Neural progenitor cell (in vitro differentiated cells): ENCODE data around the gene UNC45A. TPM values are rescaled to one million over a fixed set of nuclear protein-coding genes. Genes with fewer than 3 reads are reported as not detected.

Experiments
- DNase-seq: peaks from one replicate; pipeline ENCODE4 v3.0.0-alpha.2; 2016; ENCODE audit warnings: low spot score
- H2AFZ ChIP-seq: fragments of 200-600 bp; sonication (generic); replicated peaks from 2 replicates; pipeline ENCODE4 v1.6.1; 2016; ENCODE audit warnings: antibody characterized with exemption
- H3F3A ChIP-seq: fragments of 200-600 bp; sonication (generic); 2 replicates; pipeline ENCODE4 v1.6.1; 2016; ENCODE audit warnings: antibody characterized with exemption, low read depth
- H3K27ac ChIP-seq: fragments of 200-600 bp; sonication (generic); 2 replicates; pipeline ENCODE4 v1.5.1; 2016; ENCODE audit warnings: mild to moderate bottlenecking
- H3K27me3 ChIP-seq: fragments of 200-600 bp; sonication (generic); 2 replicates; pipeline ENCODE4 v1.6.1; 2016; ENCODE audit warnings: mild to moderate bottlenecking, moderate library complexity
- H3K36me3 ChIP-seq: fragments of 200-600 bp; sonication (generic); 2 replicates; pipeline ENCODE4 v1.5.1; 2016
- H3K4me1 ChIP-seq: fragments of 200-600 bp; sonication (generic); 2 replicates; pipeline ENCODE4 v1.6.1; 2016; ENCODE audit warnings: mixed run types
- H3K4me2 ChIP-seq: fragments of 200-600 bp; sonication (generic); 2 replicates; pipeline ENCODE4 v1.6.1; 2016
- H3K4me3 ChIP-seq: fragments of 200-600 bp; sonication (generic); 2 replicates; pipeline ENCODE4 v1.5.1; 2016
- H3K79me2 ChIP-seq: fragments of 200-600 bp; sonication (generic); 2 replicates; pipeline ENCODE4 v1.6.1; 2016; ENCODE audit warnings: low read depth
- H3K9ac ChIP-seq: fragments of 200-600 bp; sonication (generic); 2 replicates; pipeline ENCODE4 v1.6.1; 2016
- H3K9me3 ChIP-seq: fragments of 200-600 bp; sonication (generic); 2 replicates; pipeline ENCODE4 v1.5.1; 2016; ENCODE audit warnings: low read depth
- H4K20me1 ChIP-seq: fragments of 200-600 bp; sonication (generic); 2 replicates; pipeline ENCODE4 v1.6.1; 2016; ENCODE audit warnings: low read depth
- H3K27ac Mint-ChIP-seq: 3 replicates; pipeline ENCODE4 v1.8.0; 2021; ENCODE audit warnings: mixed read lengths
- H3K27me3 Mint-ChIP-seq: 2 replicates; pipeline ENCODE4 v1.8.0; 2022; ENCODE audit warnings: low read depth, mild to moderate bottlenecking, inconsistent platforms, moderate library complexity, mixed read lengths; ENCODE audit not compliant: insufficient read depth
- H3K36me3 Mint-ChIP-seq: 3 replicates; pipeline ENCODE4 v1.8.0; 2021; ENCODE audit warnings: mixed read lengths
- H3K4me1 Mint-ChIP-seq: 3 replicates; pipeline ENCODE4 v1.8.0; 2021; ENCODE audit warnings: mixed read lengths
- H3K4me3 Mint-ChIP-seq: 3 replicates; pipeline ENCODE4 v1.8.0; 2021; ENCODE audit warnings: mild to moderate bottlenecking, moderate library complexity, mixed read lengths
- H3K9me3 Mint-ChIP-seq: 3 replicates; pipeline ENCODE4 v1.8.0; 2020; ENCODE audit warnings: mixed read lengths
- EZH2 ChIP-seq: fragments of 200-600 bp; sonication (generic); IDR thresholded peaks from 2 replicates; pipeline ENCODE4 v1.6.1; 2017; ENCODE audit warnings: antibody characterized with exemption, mild to moderate bottlenecking, moderate library complexity
- EZH2phosphoT487 ChIP-seq: fragments of 200-600 bp; sonication (generic); IDR thresholded peaks from 2 replicates; pipeline ENCODE4 v1.6.1; 2017; ENCODE audit warnings: antibody characterized with exemption
- total RNA-seq: library from RNA; depleted of rRNA; stranded (reverse); fragments of >200 nt; gene quantifications from 2 replicates; pipeline ENCODE4 v1.2.3, GENCODE V29; 2015; ENCODE audit warnings: low replicate concordance
- TF ChIP-seq, protein P1 (sequence below): fragments of 200-600 bp; sonication (generic); IDR thresholded peaks from 2 replicates; pipeline ENCODE4 v1.5.1; 2017; ENCODE audit warnings: antibody characterized with exemption, mild to moderate bottlenecking

UNC45A gene
- total RNA-seq, 1 donor from 2014 or later = 47.7 TPM

DNA sequence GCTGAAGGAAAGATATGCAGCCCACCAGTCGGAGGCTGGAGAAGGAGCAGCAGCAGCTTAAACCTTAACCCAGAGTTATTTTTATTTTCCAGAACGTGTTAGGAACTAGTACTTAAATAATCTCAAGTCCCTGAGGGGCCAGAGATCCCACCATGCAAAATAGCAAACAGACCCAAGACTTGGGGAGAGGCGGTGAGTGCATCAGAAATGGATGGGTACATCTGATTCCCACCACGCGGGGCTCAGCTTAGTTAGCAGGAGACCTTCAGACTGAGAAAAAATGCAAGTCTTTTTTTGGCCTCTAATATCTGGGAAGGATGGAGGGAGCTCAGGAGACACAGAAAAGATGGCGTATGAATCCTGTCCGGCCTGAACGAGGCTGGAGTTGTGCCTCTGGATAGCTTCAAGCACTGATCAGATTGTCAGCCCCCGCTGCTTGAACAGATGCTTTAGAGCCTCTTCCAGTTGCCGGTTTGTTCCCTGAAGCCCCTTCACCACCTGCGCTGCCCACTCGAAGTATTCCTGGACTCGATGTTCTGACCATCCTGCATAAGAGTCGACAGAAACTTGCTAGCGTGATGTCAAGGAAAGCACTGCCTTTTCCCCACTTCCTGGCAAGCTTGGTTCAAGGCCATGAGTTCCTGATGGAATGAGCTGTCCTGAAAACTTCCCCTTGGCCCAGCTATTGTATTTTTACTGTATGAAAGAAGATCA lies 4.1 kb upstream of the UNC45A start:
- peaks cover 4% of the 10 kb centered on the region for H4K20me1 ChIP-seq
- no peak overlapping the region for H3K9ac ChIP-seq
- TF ChIP-seq, protein P1, sequence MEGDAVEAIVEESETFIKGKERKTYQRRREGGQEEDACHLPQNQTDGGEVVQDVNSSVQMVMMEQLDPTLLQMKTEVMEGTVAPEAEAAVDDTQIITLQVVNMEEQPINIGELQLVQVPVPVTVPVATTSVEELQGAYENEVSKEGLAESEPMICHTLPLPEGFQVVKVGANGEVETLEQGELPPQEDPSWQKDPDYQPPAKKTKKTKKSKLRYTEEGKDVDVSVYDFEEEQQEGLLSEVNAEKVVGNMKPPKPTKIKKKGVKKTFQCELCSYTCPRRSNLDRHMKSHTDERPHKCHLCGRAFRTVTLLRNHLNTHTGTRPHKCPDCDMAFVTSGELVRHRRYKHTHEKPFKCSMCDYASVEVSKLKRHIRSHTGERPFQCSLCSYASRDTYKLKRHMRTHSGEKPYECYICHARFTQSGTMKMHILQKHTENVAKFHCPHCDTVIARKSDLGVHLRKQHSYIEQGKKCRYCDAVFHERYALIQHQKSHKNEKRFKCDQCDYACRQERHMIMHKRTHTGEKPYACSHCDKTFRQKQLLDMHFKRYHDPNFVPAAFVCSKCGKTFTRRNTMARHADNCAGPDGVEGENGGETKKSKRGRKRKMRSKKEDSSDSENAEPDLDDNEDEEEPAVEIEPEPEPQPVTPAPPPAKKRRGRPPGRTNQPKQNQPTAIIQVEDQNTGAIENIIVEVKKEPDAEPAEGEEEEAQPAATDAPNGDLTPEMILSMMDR = no peak
- TF ChIP-seq EZH2 = no peak
- no peak for TF ChIP-seq EZH2phosphoT487
- Mint-ChIP-seq H3K36me3 (no peaks in the 10 kb centered on the region), H3K27me3 (peaks cover 8% of the 10 kb centered on the region), H3K9me3 (no peaks in the 10 kb centered on the region), H3K27ac (no peak overlapping the region), H3K4me3 (peak overlapping the region; percentile 93), H3K4me1 (peaks cover 20% of the 10 kb centered on the region)
- peaks cover 7% of the 10 kb centered on the region for H3K79me2 ChIP-seq
- H3K4me1 ChIP-seq = peaks cover 7% of the 10 kb centered on the region
- no peaks in the 10 kb centered on the region for H3K36me3 ChIP-seq
- peaks cover 15% of the 10 kb centered on the region for H3K27me3 ChIP-seq
- H3K9me3 ChIP-seq = no peaks in the 10 kb centered on the region
- H3K4me2 ChIP-seq = no peak overlapping the region
- DNase-seq = no peak
- H3K27ac ChIP-seq = no peak overlapping the region
- H2AFZ ChIP-seq = no peak overlapping the region
- peaks cover 16% of the 10 kb centered on the region for H3F3A ChIP-seq
- H3K4me3 ChIP-seq = no peak overlapping the region

DNA sequence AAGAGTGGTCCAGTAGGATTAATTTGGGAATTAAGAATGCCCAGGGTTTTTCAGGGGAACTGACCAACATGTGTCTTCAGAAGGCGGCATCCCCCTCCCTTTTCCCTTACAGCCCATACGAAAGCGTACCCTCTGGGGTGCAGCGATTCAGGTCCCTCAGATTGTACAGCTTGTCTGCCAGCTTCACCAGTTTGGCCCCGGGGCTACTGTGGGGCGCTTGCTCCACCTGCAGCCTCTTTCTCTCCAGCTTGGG lies 3.6 kb upstream of the UNC45A start:
- H3K27ac Mint-ChIP-seq = no peak overlapping the region

DNA sequence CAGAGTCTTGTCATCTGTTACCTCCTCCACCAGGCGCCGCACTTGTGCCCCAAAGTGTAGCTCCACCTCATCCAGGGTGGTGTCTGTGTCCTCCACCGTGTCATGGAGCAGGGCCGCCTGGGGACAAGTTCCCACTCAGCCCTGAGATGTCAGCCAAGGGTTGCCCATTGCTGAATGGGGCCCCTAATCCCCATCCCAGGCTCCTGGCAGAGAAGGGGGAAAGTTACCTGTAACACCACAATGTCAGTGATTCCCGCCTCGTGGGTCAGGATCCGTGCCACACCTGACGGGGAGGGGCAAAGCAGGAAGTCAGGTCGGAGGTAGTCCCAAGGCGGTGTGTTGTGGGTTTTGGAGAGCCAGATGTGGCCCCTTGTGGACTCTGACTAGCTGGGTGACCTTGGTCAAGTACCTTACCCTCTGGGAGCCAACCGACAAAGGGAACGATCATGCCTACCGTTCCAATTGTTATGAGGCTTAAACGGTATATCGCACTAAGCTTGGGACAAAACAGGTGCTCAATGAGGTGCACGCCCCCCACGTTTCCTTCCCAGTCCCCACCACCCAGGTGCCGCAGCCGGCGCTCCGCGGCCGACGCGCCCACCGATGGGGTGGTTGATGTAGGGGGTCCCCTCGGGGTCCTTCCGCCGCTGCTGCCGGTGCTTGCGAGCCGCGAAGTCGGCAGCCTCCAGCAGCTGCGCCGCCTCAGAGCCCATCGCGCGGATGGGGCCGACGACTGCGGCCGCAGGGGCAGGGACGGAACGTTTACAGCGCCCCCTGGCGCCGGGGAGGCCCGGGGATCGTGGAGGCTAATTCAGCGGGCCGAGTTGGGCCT lies 3.0 kb upstream of the UNC45A start, which contains the start of gene HDDC3:
Gene HDDC3 (minus strand): TSS at position 722 of the 832 bp plus-strand sequence. CDS start 9 bp downstream, at position 713.
- H3K36me3 ChIP-seq = no peaks in the 10 kb centered on the region
- peaks cover 12% of the 10 kb centered on the region for H3K4me1 ChIP-seq
- TF ChIP-seq, protein P1 = peak; percentile 92
- TF ChIP-seq EZH2 = peak; percentile 50
- TF ChIP-seq EZH2phosphoT487 = no peak
- Mint-ChIP-seq H3K9me3 (no peaks in the 10 kb centered on the region), H3K27me3 (peaks cover 8% of the 10 kb centered on the region), H3K36me3 (peaks cover 6% of the 10 kb centered on the region), H3K27ac (peak within 1 kb of the TSS; percentile 66), H3K4me3 (peak within 1 kb of the TSS; percentile 93), H3K4me1 (peaks cover 27% of the 10 kb centered on the region)
- no peaks in the 10 kb centered on the region for H3K9me3 ChIP-seq
- H4K20me1 ChIP-seq = peaks cover 10% of the 10 kb centered on the region
- no peak within 1 kb of the TSS for H3K9ac ChIP-seq
- H3K27me3 ChIP-seq = peaks cover 15% of the 10 kb centered on the region
- peaks cover 15% of the 10 kb centered on the region for H3K79me2 ChIP-seq
- peak; percentile 95 for DNase-seq
- no peak within 1 kb of the TSS for H3K27ac ChIP-seq
- H3K4me3 ChIP-seq = peak within 1 kb of the TSS; percentile 85
- peak within 1 kb of the TSS; percentile 97 for H2AFZ ChIP-seq
- peaks cover 16% of the 10 kb centered on the region for H3F3A ChIP-seq
- peak within 1 kb of the TSS; percentile 88 for H3K4me2 ChIP-seq

More for the DNA sequence above, 3.6 kb upstream of the UNC45A start:
- Histone ChIP-seq H3K27me3 (peaks cover 15% of the 10 kb centered on the region), H3K4me1 (peaks cover 12% of the 10 kb centered on the region), H3K27ac (no peak overlapping the region), H3K79me2 (peaks cover 11% of the 10 kb centered on the region), H3K36me3 (no peaks in the 10 kb centered on the region), H2AFZ (peak overlapping the region; percentile 97), H3K9ac (no peak overlapping the region), H3F3A (peaks cover 16% of the 10 kb centered on the region), H3K4me3 (peak overlapping the region; percentile 85), H3K9me3 (no peaks in the 10 kb centered on the region), H4K20me1 (peaks cover 7% of the 10 kb centered on the region), H3K4me2 (peak overlapping the region; percentile 88)
- no peak for DNase-seq
- peak overlapping the region; percentile 93 for H3K4me3 Mint-ChIP-seq
- peaks cover 3% of the 10 kb centered on the region for H3K36me3 Mint-ChIP-seq
- H3K27me3 Mint-ChIP-seq = peaks cover 8% of the 10 kb centered on the region
- H3K4me1 Mint-ChIP-seq = peaks cover 24% of the 10 kb centered on the region
- TF ChIP-seq, protein P1 = no peak
- TF ChIP-seq EZH2phosphoT487 (no peak), EZH2 (no peak)
- no peaks in the 10 kb centered on the region for H3K9me3 Mint-ChIP-seq
